WTC11 (cell line): Measurements from ENCODE around the gene DHPS. TPM values are rescaled to one million over a fixed set of nuclear protein-coding genes. Genes with fewer than 3 reads are reported as not detected.

ENCODE experiments used
- ATAC-seq: fragments of 200-7000 bp; cut with Tn5 transposase; 2 replicates; pipeline ENCODE4 v1.10.0; 2021; ENCODE audit warnings: mild to moderate bottlenecking, moderate library complexity
- CTCF ChIA-PET: fragments of 300-600 bp; sonication (Branson Sonifier 250); formaldehyde crosslinking; loops from one replicate; lab custom pipeline; 2021; ENCODE audit warnings: antibody characterized with exemption; lab: Charles Lee
- POLR2A ChIA-PET: fragments of 350-600 bp; sonication (Branson Sonifier 250); formaldehyde crosslinking; loops from one replicate; lab custom pipeline; 2021; ENCODE audit warnings: antibody characterized with exemption; lab: Charles Lee
- DNase-seq: peaks from one replicate; pipeline ENCODE4 v3.0.0; 2021; ENCODE audit warnings: low spot score
- H3K27ac Mint-ChIP-seq: 2 replicates; pipeline ENCODE4 v1.8.0; 2021; ENCODE audit warnings: mixed read lengths
- H3K27me3 Mint-ChIP-seq: 2 replicates; pipeline ENCODE4 v1.8.0; 2021; ENCODE audit warnings: low read depth, mild to moderate bottlenecking, moderate library complexity, mixed read lengths
- H3K36me3 Mint-ChIP-seq: 2 replicates; pipeline ENCODE4 v1.8.0; 2021; ENCODE audit warnings: mixed read lengths
- H3K4me1 Mint-ChIP-seq: 2 replicates; pipeline ENCODE4 v1.8.0; 2022; ENCODE audit warnings: mixed read lengths
- H3K4me3 Mint-ChIP-seq: 2 replicates; pipeline ENCODE4 v1.8.0; 2021; ENCODE audit warnings: mild to moderate bottlenecking, moderate library complexity, mixed read lengths
- H3K9me3 Mint-ChIP-seq: 2 replicates; pipeline ENCODE4 v1.8.0; 2021; ENCODE audit warnings: mixed read lengths
- EMX1 ChIP-seq: fragments of 250-450 bp; sonication (Bioruptor Pico); IDR thresholded peaks from 2 replicates; pipeline ENCODE4 v1.8.0; 2021; ENCODE audit warnings: mild to moderate bottlenecking
- ESRRA ChIP-seq: sonication (generic); formaldehyde crosslinking; IDR thresholded peaks from 2 replicates; pipeline ENCODE4 v1.8.1; 2022; ENCODE audit warnings: mild to moderate bottlenecking, missing genetic modification reagents, borderline replicate concordance
- ETV6 ChIP-seq: sonication (generic); formaldehyde crosslinking; IDR thresholded peaks from 2 replicates; pipeline ENCODE4 v1.8.1; 2022; ENCODE audit warnings: mild to moderate bottlenecking, missing genetic modification reagents
- FOXK1 ChIP-seq: sonication (generic); formaldehyde crosslinking; IDR thresholded peaks from 2 replicates; pipeline ENCODE4 v1.8.0; 2022; ENCODE audit warnings: mild to moderate bottlenecking, moderate library complexity, missing genetic modification reagents
- GABPB1 ChIP-seq: sonication (generic); formaldehyde crosslinking; IDR thresholded peaks from 2 replicates; pipeline ENCODE4 v1.8.1; 2023; ENCODE audit warnings: mild to moderate bottlenecking, missing genetic modification reagents
- NFATC4 ChIP-seq: fragments of 250-450 bp; sonication (Bioruptor Pico); IDR thresholded peaks from 2 replicates; pipeline ENCODE4 v1.9.0; 2021; ENCODE audit warnings: mild to moderate bottlenecking
- PRRX2 ChIP-seq: fragments of 250-450 bp; sonication (Bioruptor Pico); IDR thresholded peaks from 2 replicates; pipeline ENCODE4 v1.8.0; 2021; ENCODE audit warnings: mild to moderate bottlenecking
- SOX15 ChIP-seq: fragments of 250-450 bp; sonication (Bioruptor Pico); IDR thresholded peaks from 2 replicates; pipeline ENCODE4 v1.9.0; 2021; ENCODE audit warnings: mild to moderate bottlenecking
- TEAD1 ChIP-seq: sonication (generic); formaldehyde crosslinking; IDR thresholded peaks from 2 replicates; pipeline ENCODE4 v1.8.0; 2022; ENCODE audit warnings: mild to moderate bottlenecking, missing genetic modification reagents
- ZNF396 ChIP-seq: fragments of 250-450 bp; sonication (Bioruptor Pico); IDR thresholded peaks from 2 replicates; pipeline ENCODE4 v1.8.0; 2021; ENCODE audit warnings: mild to moderate bottlenecking, moderate library complexity, borderline replicate concordance
- total RNA-seq: library from RNA; stranded (reverse); gene quantifications from 3 replicates; pipeline ENCODE4 v1.2.3, GENCODE V29; 2021
- TF ChIP-seq, protein P1 (sequence below): sonication (generic); formaldehyde crosslinking; IDR thresholded peaks from 2 replicates; pipeline ENCODE4 v1.8.1; 2023; ENCODE audit warnings: mild to moderate bottlenecking, missing genetic modification reagents
- TF ChIP-seq, protein P2 (sequence below): fragments of 250-450 bp; sonication (Bioruptor Pico); IDR thresholded peaks from 2 replicates; pipeline ENCODE4 v1.9.0; 2021; ENCODE audit warnings: moderate library complexity, mild to moderate bottlenecking, inconsistent platforms, borderline replicate concordance
- TF ChIP-seq, protein P3 (sequence below): sonication (generic); formaldehyde crosslinking; IDR thresholded peaks from 2 replicates; pipeline ENCODE4 v1.8.1; 2023; ENCODE audit warnings: mild to moderate bottlenecking, moderate library complexity, missing genetic modification reagents
- TF ChIP-seq, protein P4 (sequence below): sonication (generic); formaldehyde crosslinking; conservative IDR thresholded peaks from 2 replicates; pipeline ENCODE4 v1.8.1; 2022; ENCODE audit warnings: mild to moderate bottlenecking, missing genetic modification reagents
- TF ChIP-seq, protein P5 (sequence below): sonication (generic); formaldehyde crosslinking; IDR thresholded peaks from 2 replicates; pipeline ENCODE4 v1.8.1; 2022; ENCODE audit warnings: mild to moderate bottlenecking, missing genetic modification reagents, moderate library complexity, borderline replicate concordance
- TF ChIP-seq, protein P6 (sequence below): fragments of 200-600 bp; IDR thresholded peaks from 2 replicates; pipeline ENCODE4 v1.8.0; 2022; ENCODE audit warnings: antibody characterized with exemption
- TF ChIP-seq, protein P7 (sequence below): sonication (generic); formaldehyde crosslinking; IDR thresholded peaks from 2 replicates; pipeline ENCODE4 v1.8.0; 2023; ENCODE audit warnings: missing genetic modification reagents
- TF ChIP-seq, protein P8 (sequence below): sonication (generic); formaldehyde crosslinking; IDR thresholded peaks from 2 replicates; pipeline ENCODE4 v1.8.1; 2022; ENCODE audit warnings: low read depth, mild to moderate bottlenecking, moderate library complexity, missing genetic modification reagents, borderline replicate concordance

The DHPS gene
- total RNA-seq, 1 experiment from 2014 or later: 115 TPM

DNA sequence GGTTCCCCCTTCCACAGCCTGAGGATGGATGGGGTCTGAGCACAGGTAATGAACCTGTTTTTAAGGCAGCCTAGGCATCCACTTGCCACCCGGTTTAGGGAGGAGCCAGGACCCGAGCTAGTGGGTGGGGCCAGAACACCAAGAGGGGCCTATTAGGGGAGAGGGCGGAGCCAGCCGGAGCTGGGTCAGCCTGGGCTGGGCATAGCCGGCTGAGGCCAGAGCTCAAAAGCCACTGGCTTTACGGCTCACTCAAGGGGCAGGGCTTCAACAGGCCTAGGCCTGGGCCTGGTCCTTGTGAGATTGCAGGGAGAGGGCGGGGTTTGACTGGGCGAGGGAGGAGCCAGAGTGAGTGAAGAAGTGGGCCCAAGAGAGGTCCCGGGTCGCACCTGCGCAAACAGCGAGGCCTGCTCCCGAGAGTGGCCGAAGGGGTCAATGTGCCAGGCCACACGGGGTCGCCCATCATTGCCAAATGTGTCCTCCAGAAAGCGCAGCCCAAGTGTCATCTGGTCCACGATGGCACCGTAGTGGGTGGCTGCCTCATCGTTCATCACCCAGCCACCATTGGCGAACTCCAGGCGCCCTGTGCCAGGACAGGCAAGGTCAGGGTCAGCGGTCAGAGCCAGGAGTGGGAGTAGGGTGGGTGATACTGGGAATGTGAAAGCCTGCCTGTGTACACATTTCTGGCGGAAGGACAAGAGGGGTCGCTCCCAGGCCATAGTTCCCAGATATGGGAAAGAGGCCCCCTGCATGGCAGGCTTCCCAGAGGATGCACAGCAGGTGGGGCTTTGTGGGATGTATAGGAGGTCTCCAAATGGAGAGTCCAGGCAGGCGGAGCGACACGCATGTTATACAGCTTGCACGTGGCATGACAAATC, 17.0 kb downstream of the DHPS start:
- Mint-ChIP-seq H3K27ac (peak overlapping the region; percentile 65; the same call in 1 of the 2 replicates), H3K4me3 (peak overlapping the region; percentile 48), H3K36me3 (peaks cover 14% of the 10 kb centered on the region), H3K27me3 (no peaks in the 10 kb centered on the region), H3K9me3 (no peaks in the 10 kb centered on the region), H3K4me1 (peaks cover 26% of the 10 kb centered on the region)
- CTCF ChIA-PET: interaction anchor here (0.5 to 1.8 kb wide), 12 partner anchors 8 to 1933 kb away, joined by 3 to 13 read pairs (median 4); partner anchors contain the start of genes DHPS, ZNF490 and ZNF791
- DNase-seq: peak; percentile 96
- POLR2A ChIA-PET: interaction anchor here (0.6 to 1.3 kb wide), 6 partner anchors 17 to 471 kb away, joined by 4 to 7 read pairs (median 5); partner anchors contain the start of genes ZNF490 and ZNF791
- ATAC-seq: peak; percentile 93
- TF ChIP-seq ZNF396 (CRISPR knock-in tag) (no peak), ESRRA (no peak), EMX1 (no peak), ETV6 (CRISPR knock-in tag) (no peak), GABPB1 (CRISPR knock-in tag) (no peak), NFATC4 (CRISPR knock-in tag) (no peak), TEAD1 (CRISPR knock-in tag) (no peak), FOXK1 (CRISPR knock-in tag) (no peak), PRRX2 (CRISPR knock-in tag) (no peak), SOX15 (CRISPR knock-in tag) (no peak)
- TF ChIP-seq, protein P1, sequence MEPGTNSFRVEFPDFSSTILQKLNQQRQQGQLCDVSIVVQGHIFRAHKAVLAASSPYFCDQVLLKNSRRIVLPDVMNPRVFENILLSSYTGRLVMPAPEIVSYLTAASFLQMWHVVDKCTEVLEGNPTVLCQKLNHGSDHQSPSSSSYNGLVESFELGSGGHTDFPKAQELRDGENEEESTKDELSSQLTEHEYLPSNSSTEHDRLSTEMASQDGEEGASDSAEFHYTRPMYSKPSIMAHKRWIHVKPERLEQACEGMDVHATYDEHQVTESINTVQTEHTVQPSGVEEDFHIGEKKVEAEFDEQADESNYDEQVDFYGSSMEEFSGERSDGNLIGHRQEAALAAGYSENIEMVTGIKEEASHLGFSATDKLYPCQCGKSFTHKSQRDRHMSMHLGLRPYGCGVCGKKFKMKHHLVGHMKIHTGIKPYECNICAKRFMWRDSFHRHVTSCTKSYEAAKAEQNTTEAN (CRISPR knock-in tag): no peak
- TF ChIP-seq, protein P2, sequence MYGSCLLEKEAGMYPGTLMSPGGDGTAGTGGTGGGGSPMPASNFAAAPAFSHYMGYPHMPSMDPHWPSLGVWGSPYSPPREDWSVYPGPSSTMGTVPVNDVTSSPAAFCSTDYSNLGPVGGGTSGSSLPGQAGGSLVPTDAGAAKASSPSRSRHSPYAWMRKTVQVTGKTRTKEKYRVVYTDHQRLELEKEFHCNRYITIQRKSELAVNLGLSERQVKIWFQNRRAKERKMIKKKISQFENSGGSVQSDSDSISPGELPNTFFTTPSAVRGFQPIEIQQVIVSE (CRISPR knock-in tag): no peak
- TF ChIP-seq, protein P3, sequence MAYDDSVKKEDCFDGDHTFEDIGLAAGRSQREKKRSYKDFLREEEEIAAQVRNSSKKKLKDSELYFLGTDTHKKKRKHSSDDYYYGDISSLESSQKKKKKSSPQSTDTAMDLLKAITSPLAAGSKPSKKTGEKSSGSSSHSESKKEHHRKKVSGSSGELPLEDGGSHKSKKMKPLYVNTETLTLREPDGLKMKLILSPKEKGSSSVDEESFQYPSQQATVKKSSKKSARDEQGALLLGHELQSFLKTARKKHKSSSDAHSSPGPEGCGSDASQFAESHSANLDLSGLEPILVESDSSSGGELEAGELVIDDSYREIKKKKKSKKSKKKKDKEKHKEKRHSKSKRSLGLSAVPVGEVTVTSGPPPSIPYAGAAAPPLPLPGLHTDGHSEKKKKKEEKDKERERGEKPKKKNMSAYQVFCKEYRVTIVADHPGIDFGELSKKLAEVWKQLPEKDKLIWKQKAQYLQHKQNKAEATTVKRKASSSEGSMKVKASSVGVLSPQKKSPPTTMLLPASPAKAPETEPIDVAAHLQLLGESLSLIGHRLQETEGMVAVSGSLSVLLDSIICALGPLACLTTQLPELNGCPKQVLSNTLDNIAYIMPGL (CRISPR knock-in tag): no peak
- TF ChIP-seq, protein P4, sequence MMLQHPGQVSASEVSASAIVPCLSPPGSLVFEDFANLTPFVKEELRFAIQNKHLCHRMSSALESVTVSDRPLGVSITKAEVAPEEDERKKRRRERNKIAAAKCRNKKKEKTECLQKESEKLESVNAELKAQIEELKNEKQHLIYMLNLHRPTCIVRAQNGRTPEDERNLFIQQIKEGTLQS (CRISPR knock-in tag): no peak
- TF ChIP-seq, protein P5, sequence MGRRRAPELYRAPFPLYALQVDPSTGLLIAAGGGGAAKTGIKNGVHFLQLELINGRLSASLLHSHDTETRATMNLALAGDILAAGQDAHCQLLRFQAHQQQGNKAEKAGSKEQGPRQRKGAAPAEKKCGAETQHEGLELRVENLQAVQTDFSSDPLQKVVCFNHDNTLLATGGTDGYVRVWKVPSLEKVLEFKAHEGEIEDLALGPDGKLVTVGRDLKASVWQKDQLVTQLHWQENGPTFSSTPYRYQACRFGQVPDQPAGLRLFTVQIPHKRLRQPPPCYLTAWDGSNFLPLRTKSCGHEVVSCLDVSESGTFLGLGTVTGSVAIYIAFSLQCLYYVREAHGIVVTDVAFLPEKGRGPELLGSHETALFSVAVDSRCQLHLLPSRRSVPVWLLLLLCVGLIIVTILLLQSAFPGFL (CRISPR knock-in tag): no peak
- TF ChIP-seq, protein P6, sequence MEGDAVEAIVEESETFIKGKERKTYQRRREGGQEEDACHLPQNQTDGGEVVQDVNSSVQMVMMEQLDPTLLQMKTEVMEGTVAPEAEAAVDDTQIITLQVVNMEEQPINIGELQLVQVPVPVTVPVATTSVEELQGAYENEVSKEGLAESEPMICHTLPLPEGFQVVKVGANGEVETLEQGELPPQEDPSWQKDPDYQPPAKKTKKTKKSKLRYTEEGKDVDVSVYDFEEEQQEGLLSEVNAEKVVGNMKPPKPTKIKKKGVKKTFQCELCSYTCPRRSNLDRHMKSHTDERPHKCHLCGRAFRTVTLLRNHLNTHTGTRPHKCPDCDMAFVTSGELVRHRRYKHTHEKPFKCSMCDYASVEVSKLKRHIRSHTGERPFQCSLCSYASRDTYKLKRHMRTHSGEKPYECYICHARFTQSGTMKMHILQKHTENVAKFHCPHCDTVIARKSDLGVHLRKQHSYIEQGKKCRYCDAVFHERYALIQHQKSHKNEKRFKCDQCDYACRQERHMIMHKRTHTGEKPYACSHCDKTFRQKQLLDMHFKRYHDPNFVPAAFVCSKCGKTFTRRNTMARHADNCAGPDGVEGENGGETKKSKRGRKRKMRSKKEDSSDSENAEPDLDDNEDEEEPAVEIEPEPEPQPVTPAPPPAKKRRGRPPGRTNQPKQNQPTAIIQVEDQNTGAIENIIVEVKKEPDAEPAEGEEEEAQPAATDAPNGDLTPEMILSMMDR: no peak
- TF ChIP-seq, protein P7, sequence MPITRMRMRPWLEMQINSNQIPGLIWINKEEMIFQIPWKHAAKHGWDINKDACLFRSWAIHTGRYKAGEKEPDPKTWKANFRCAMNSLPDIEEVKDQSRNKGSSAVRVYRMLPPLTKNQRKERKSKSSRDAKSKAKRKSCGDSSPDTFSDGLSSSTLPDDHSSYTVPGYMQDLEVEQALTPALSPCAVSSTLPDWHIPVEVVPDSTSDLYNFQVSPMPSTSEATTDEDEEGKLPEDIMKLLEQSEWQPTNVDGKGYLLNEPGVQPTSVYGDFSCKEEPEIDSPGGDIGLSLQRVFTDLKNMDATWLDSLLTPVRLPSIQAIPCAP (CRISPR knock-in tag): no peak
- TF ChIP-seq, protein P8, sequence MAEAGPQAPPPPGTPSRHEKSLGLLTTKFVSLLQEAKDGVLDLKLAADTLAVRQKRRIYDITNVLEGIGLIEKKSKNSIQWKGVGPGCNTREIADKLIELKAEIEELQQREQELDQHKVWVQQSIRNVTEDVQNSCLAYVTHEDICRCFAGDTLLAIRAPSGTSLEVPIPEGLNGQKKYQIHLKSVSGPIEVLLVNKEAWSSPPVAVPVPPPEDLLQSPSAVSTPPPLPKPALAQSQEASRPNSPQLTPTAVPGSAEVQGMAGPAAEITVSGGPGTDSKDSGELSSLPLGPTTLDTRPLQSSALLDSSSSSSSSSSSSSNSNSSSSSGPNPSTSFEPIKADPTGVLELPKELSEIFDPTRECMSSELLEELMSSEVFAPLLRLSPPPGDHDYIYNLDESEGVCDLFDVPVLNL (CRISPR knock-in tag): no peak
